Lower leg skin (tissue), 4 donors: ENCODE measurements around the gene EGR1. TPM values are rescaled to one million over a fixed set of nuclear protein-coding genes. Genes with fewer than 3 reads are reported as not detected.

Experiments used
- DNase-seq, 2 donors: peaks; one replicate each; pipeline ENCODE4 v3.0.0-alpha.2; 2019; ENCODE audit warnings: low spot score in 2 of 2
- H3K4me3 ChIP-seq: fragments of 200-600 bp; sonication (generic); 2 replicates; pipeline ENCODE4 v1.5.1; 2017; ENCODE audit warnings: mild to moderate bottlenecking, low read depth; ENCODE audit not compliant: poor library complexity, severe bottlenecking
- POLR2A ChIP-seq, 2 donors: fragments of 450-650 bp; IDR thresholded peaks; one replicate each; pipeline ENCODE4 v1.6.1; 2016 to 2017; ENCODE audit warnings: antibody characterized with exemption in 2 of 2, mild to moderate bottlenecking in 1 of 2, moderate library complexity in 1 of 2
- WGBS, 2 donors: methylation state at CpG; one replicate each; pipeline ENCODE4 v1.1.5; 2018; 5-methylcytosine and 5-hydroxymethylcytosine counted together
- intact Hi-C: fragments of 100-400 bp; cut with DNase I; formaldehyde crosslinking; loops from one replicate; pipeline ENCODE4 v1.15.0; 2023; ENCODE audit warnings: low total_unique reads
- total RNA-seq, 4 donors: library from RNA; depleted of rRNA; stranded (reverse); fragments of >200 nt; gene quantifications; one replicate each; pipeline ENCODE4 v1.1.0, GENCODE V29; 2016
- TF ChIP-seq, protein P1 (sequence below), 3 donors: fragments of 450-650 bp; IDR thresholded peaks; one replicate each; pipeline ENCODE4 v1.5.1; 2016; ENCODE audit warnings: antibody characterized with exemption in 3 of 3, mild to moderate bottlenecking in 3 of 3, moderate library complexity in 2 of 3

Gene EGR1
- 100 to 1,000 TPM in 1 of 4 donors, 10 to 100 TPM in 3; 37.5 to 110 (median 47.8) TPM for total RNA-seq

DNA sequence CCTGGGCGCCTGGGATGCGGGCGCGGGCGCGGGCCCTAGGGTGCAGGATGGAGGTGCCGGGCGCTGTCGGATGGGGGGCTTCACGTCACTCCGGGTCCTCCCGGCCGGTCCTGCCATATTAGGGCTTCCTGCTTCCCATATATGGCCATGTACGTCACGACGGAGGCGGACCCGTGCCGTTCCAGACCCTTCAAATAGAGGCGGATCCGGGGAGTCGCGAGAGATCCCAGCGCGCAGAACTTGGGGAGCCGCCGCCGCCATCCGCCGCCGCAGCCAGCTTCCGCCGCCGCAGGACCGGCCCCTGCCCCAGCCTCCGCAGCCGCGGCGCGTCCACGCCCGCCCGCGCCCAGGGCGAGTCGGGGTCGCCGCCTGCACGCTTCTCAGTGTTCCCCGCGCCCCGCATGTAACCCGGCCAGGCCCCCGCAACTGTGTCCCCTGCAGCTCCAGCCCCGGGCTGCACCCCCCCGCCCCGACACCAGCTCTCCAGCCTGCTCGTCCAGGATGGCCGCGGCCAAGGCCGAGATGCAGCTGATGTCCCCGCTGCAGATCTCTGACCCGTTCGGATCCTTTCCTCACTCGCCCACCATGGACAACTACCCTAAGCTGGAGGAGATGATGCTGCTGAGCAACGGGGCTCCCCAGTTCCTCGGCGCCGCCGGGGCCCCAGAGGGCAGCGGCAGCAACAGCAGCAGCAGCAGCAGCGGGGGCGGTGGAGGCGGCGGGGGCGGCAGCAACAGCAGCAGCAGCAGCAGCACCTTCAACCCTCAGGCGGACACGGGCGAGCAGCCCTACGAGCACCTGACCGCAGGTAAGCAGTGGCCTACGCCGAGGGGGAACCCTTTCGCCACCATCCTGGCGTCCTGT is at the start of gene EGR1:
Gene EGR1 (plus strand): TSS at position 219 of the 864 bp plus-strand sequence. CDS start 283 bp downstream, at position 502.
- TF ChIP-seq POLR2A (IDR thresholded peaks at IDR 0.05), result peak in 1 of 2 donors; percentile 76
- TF ChIP-seq, protein P1, sequence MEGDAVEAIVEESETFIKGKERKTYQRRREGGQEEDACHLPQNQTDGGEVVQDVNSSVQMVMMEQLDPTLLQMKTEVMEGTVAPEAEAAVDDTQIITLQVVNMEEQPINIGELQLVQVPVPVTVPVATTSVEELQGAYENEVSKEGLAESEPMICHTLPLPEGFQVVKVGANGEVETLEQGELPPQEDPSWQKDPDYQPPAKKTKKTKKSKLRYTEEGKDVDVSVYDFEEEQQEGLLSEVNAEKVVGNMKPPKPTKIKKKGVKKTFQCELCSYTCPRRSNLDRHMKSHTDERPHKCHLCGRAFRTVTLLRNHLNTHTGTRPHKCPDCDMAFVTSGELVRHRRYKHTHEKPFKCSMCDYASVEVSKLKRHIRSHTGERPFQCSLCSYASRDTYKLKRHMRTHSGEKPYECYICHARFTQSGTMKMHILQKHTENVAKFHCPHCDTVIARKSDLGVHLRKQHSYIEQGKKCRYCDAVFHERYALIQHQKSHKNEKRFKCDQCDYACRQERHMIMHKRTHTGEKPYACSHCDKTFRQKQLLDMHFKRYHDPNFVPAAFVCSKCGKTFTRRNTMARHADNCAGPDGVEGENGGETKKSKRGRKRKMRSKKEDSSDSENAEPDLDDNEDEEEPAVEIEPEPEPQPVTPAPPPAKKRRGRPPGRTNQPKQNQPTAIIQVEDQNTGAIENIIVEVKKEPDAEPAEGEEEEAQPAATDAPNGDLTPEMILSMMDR (IDR thresholded peaks at IDR 0.05), result no peak
- peak within 1 kb of the TSS; percentile 61 for H3K4me3 ChIP-seq
- intact Hi-C loops, result loop anchor here (10.0 kb wide), 1 partner anchor 79 kb away; the partner anchor contains the start of gene ETF1
- WGBS, 2 donors, result 0 to 1% methylated on average over 54 to 78 of the region's 85 CpGs
- DNase-seq, result peak; percentile 96 to 99

DNA sequence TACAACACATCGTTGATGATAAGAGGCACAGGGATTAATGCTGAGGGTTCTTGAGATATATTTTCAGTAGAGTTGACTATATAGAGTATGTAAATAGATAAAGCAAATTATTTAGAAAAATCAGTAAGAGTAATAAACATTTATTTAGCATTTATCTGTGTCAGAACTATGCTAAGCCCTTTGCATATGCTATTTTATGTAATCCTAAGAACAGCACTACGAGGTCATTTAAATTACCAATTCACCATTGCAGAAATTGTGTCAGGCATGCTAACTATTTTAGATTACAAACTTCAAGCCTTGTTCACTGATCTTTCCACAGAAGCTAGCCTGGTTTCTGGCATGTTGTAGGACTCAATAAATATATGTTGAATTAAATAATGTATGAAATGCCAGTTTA is 46.8 kb upstream of the EGR1 start:
- no peak overlapping the region for H3K4me3 ChIP-seq
- intact Hi-C loops, result no loop called here
- TF ChIP-seq, protein P1 (IDR thresholded peaks at IDR 0.05), result no peak
- TF ChIP-seq POLR2A (IDR thresholded peaks at IDR 0.05), result no peak
- 92 to 94% methylated on average over 2 of the region's 2 CpGs for WGBS, 2 donors
- DNase-seq, result no peak

DNA sequence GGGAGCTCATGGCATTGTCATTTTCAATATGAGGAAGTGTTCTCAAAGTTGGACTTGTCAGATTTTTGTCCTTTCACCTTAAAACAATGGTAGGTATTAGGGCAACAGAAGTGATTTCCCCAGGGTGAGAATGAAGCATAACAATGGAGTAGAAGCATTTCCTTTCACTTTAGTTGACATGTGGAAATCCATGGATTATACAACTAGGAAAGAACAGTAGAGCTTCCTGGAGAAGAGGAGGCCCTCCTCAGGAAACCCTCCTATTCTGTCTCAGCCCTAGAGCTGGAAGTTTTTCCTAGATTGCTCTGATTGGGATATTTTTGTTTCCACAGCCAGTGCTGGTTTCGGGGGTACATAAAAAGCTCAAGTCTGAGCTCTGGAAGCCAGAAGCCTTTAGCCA is 40.2 kb upstream of the EGR1 start:
- intact Hi-C loops, result no loop called here
- TF ChIP-seq POLR2A (IDR thresholded peaks at IDR 0.05), result no peak
- TF ChIP-seq, protein P1 (IDR thresholded peaks at IDR 0.05), result no peak
- 84 to 86% methylated on average over 1 of the region's 1 CpG for WGBS, 2 donors

DNA sequence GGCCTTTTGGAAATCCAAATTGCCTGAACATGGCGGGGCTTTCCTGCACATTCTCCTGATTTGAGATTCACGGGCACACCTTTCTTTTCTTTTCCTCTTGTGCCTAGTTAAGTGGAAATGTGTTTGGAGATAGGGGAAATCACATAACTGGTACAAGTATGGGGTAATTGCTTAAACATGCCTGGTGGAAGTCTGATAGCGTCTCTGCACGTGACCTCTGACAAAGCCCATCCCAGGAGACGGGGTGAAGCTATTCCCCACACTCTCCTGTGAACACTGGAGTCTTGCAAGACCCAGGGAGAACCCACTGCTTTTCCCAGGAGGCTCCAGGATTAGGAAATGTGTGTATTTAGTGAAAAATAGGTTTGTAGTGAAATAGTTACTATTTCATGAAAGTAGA is 29.3 kb upstream of the EGR1 start:
- no peak overlapping the region for H3K4me3 ChIP-seq
- TF ChIP-seq, protein P1 (IDR thresholded peaks at IDR 0.05), result no peak
- no peak for TF ChIP-seq POLR2A (IDR thresholded peaks at IDR 0.05)
- 71 to 80% methylated on average over 5 of the region's 5 CpGs for WGBS, 2 donors
- no peak for DNase-seq
- intact Hi-C loops, result no loop called here

More for the DNA sequence above, 40.2 kb upstream of the EGR1 start:
- H3K4me3 ChIP-seq, result no peak overlapping the region
- DNase-seq, result no peak

DNA sequence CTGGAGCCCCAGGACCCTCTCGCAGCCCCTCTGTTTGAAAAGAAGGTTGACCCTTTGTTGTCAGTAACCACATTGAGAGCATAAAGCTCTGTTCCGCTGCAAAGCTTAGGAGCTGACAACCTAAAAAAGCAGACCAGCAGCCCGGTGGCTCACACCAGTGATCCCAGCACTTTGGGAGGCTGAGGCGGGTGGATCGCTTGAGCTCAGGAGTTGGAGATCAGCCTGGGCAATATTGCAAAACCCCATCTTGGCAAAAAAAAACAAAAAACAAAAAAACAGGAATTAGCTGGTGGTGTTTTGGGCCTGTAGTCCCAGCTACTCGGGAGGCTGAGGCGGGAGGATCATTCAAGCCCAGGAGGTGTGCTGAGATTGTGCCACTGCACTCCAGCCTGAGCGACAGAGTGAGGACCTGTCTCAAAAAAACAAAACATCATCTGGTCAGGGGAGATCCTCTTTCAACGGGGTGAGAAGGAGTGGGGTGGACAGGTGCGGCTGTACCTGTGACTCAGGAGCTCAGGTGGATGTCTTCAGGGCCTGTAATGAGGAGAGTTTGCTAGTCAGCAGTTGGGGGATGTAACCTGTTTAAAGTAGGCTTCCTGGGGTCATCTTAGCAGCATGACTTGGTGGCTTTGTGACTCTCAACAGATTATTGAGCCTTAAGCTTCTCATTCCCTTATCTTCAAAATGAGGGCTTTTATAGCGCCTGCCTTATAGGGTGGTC is 27.1 kb upstream of the EGR1 start:
- WGBS, 2 donors, result 68 to 73% methylated on average over 10 to 11 of the region's 11 CpGs

More for the DNA sequence above, 27.1 kb upstream of the EGR1 start:
- peak in 1 of 2 donors; percentile 74 for DNase-seq
- intact Hi-C loops, result no loop called here
- no peak for TF ChIP-seq POLR2A (IDR thresholded peaks at IDR 0.05)
- TF ChIP-seq, protein P1 (IDR thresholded peaks at IDR 0.05), result no peak
- H3K4me3 ChIP-seq, result no peak overlapping the region
